ENCODE data around the gene ITGAL. TPM values are rescaled to one million over a fixed set of nuclear protein-coding genes. Genes with fewer than 3 reads are reported as not detected.

ITGAL gene
- total and polyA plus RNA-seq, 2 donors (not counting 1 experiment from before 2014, with no cell fraction given) = 110 to 184 TPM

- Histone ChIP-seq H2AFZ (ENCODE audit: insufficient read depth, low read depth, low read length, poor library complexity, severe bottlenecking) (no peak overlapping the region), H3K36me3 (replicated peaks in 1 of 2; ENCODE audit: control extremely low read depth in 1 of 2, control insufficient read depth in 1 of 2, extremely low read depth in 1 of 2, insufficient read depth in 2 of 2, low read length in 1 of 2) (peaks cover 0 to 17% of the 10 kb centered on the region in 2 experiments), H3K4me1 (ENCODE audit: control insufficient read depth in 2 of 2, insufficient read depth in 2 of 2, low read length in 2 of 2) (peaks cover 6 to 17% of the 10 kb centered on the region in 2 donors), H4K20me1 (ENCODE audit: control insufficient read depth, insufficient read depth, low read length, poor library complexity, severe bottlenecking) (no peaks in the 10 kb centered on the region), H3K27ac (ENCODE audit: low read length in 2 of 2) (peak overlapping the region in 1 of 2 donors; percentile 35), H3K9me3 (ENCODE audit: control extremely low read depth in 1 of 3, control insufficient read depth in 2 of 3, insufficient read depth in 1 of 3, low read length in 2 of 3) (no peaks in the 10 kb centered on the region), H3K4me3 (ENCODE audit: control extremely low read depth in 1 of 5, extremely low read depth in 1 of 5, insufficient read depth in 1 of 5, low read depth in 2 of 5, low read length in 4 of 5) (no peak overlapping the region), H3K79me2 (ENCODE audit: control insufficient read depth, insufficient read depth, low read length) (peaks cover 75% of the 10 kb centered on the region), H3K9ac (ENCODE audit: low read length) (no peak overlapping the region), H3K27me3 (replicated peaks in 1 of 4; ENCODE audit: control extremely low read depth in 1 of 4, control insufficient read depth in 3 of 4, insufficient read depth in 4 of 4, low read length in 3 of 4) (no peaks in the 10 kb centered on the region), H3K4me2 (replicated peaks; ENCODE audit: low read depth, low read length, poor library complexity, severe bottlenecking) (no peak overlapping the region)
- TF ChIP-seq CTCF (IDR thresholded peaks at IDR 0.05) (no peak), EZH2 (IDR thresholded peaks at IDR 0.05; ENCODE audit: borderline replicate concordance, insufficient read depth, low read depth, low read length, poor library complexity, severe bottlenecking) (no peak)
- intact Hi-C loops (cut with micrococcal nuclease) = no loop called here
- ATAC-seq (ENCODE audit: low read depth) (no peak), DNase-seq (no peak)
- POLR2A ChIA-PET = interaction anchor here (0.7 kb wide), 1 partner anchor 89 kb away, joined by 3 read pairs; no protein-coding TSS in a partner anchor
- Mint-ChIP-seq H3K27me3 (no peaks in the 10 kb centered on the region), H3K4me3 (no peak overlapping the region), H3K9me3 (ENCODE audit: insufficient read depth) (no peaks in the 10 kb centered on the region), H3K27ac (peak overlapping the region; percentile 41), H3K4me1 (peaks cover 23% of the 10 kb centered on the region)
- CTCF ChIA-PET = interaction anchor here (0.7 kb wide), 1 partner anchor 54 kb away, joined by 3 read pairs; no protein-coding TSS in a partner anchor
- WGBS (ENCODE audit: insufficient coverage) = 93% methylated on average over 4 of the region's 4 CpGs
These were observed 80.4 kb downstream of the ITGAL start for GRCh38 chr16:30552956-30553355.

GRCh38 chr16:30553393-30553899, 80.9 kb downstream of the ITGAL start:
- Histone ChIP-seq H3K27ac (ENCODE audit: low read length in 2 of 2) (peak overlapping the region in 1 of 2 donors; percentile 35), H3K9ac (ENCODE audit: low read length) (no peak overlapping the region), H3K4me1 (ENCODE audit: control insufficient read depth in 2 of 2, insufficient read depth in 2 of 2, low read length in 2 of 2) (peaks cover 6 to 18% of the 10 kb centered on the region in 2 donors), H3K36me3 (replicated peaks in 1 of 2; ENCODE audit: control extremely low read depth in 1 of 2, control insufficient read depth in 1 of 2, extremely low read depth in 1 of 2, insufficient read depth in 2 of 2, low read length in 1 of 2) (peaks cover 0 to 17% of the 10 kb centered on the region in 2 experiments), H3K9me3 (ENCODE audit: control extremely low read depth in 1 of 3, control insufficient read depth in 2 of 3, insufficient read depth in 1 of 3, low read length in 2 of 3) (no peaks in the 10 kb centered on the region), H3K4me2 (replicated peaks; ENCODE audit: low read depth, low read length, poor library complexity, severe bottlenecking) (no peak overlapping the region), H3K79me2 (ENCODE audit: control insufficient read depth, insufficient read depth, low read length) (peaks cover 70% of the 10 kb centered on the region), H4K20me1 (ENCODE audit: control insufficient read depth, insufficient read depth, low read length, poor library complexity, severe bottlenecking) (no peaks in the 10 kb centered on the region), H3K4me3 (ENCODE audit: control extremely low read depth in 1 of 5, extremely low read depth in 1 of 5, insufficient read depth in 1 of 5, low read depth in 2 of 5, low read length in 4 of 5) (no peak overlapping the region), H2AFZ (ENCODE audit: insufficient read depth, low read depth, low read length, poor library complexity, severe bottlenecking) (no peak overlapping the region), H3K27me3 (replicated peaks in 1 of 4; ENCODE audit: control extremely low read depth in 1 of 4, control insufficient read depth in 3 of 4, insufficient read depth in 4 of 4, low read length in 3 of 4) (no peaks in the 10 kb centered on the region)
- H3K4me3 Mint-ChIP-seq = no peak overlapping the region
- H3K4me1 Mint-ChIP-seq = peaks cover 27% of the 10 kb centered on the region
- WGBS (ENCODE audit: insufficient coverage) = 100% methylated on average over 1 of the region's 2 CpGs
- H3K27ac Mint-ChIP-seq = peak overlapping the region; percentile 41
- DNase-seq (no peak), ATAC-seq (ENCODE audit: low read depth) (no peak)
- ChIA-PET POLR2A (no interaction called here), CTCF (no interaction called here)
- no peaks in the 10 kb centered on the region for H3K9me3 Mint-ChIP-seq (ENCODE audit: insufficient read depth)
- intact Hi-C loops (cut with micrococcal nuclease) = no loop called here
- TF ChIP-seq EZH2 (IDR thresholded peaks at IDR 0.05; ENCODE audit: borderline replicate concordance, insufficient read depth, low read depth, low read length, poor library complexity, severe bottlenecking) = no peak
- TF ChIP-seq CTCF (IDR thresholded peaks at IDR 0.05) = no peak
- no peaks in the 10 kb centered on the region for H3K27me3 Mint-ChIP-seq

Measured in B cell (primary cell).